SK-N-SH (cell line): ENCODE results near the gene MAPK12. TPM values are rescaled to one million over a fixed set of nuclear protein-coding genes. Genes with fewer than 3 reads are reported as not detected.
A peak's percentile ranks its signal among the peaks of the same experiment; 100 is the strongest.

ENCODE experiments used
- CTCF ChIA-PET: fragments of 300-600, 350-600 bp; formaldehyde crosslinking; extraction: SDS; loops from one replicate; lab custom pipeline; 2021; lab: Yijun Ruan, JAX
- POLR2A ChIA-PET: fragments of 350-600 bp; sonication (Branson Sonifier 250); formaldehyde crosslinking; extraction: SDS; loops from one replicate; lab custom pipeline; 2020; ENCODE audit warnings: antibody characterized with exemption, inconsistent platforms; lab: Yijun Ruan, JAX
- DNase-seq: peaks from one replicate; pipeline ENCODE4 v3.0.0; 2012
- H2AFZ ChIP-seq: fragments of 200-600 bp; sonication (generic); 2 replicates; pipeline ENCODE4 v1.8.1; 2016; ENCODE audit warnings: antibody characterized with exemption, mild to moderate bottlenecking, low read depth
- H3F3A ChIP-seq: fragments of 200-600 bp; sonication (generic); replicated peaks from 2 replicates; pipeline ENCODE3; 2016; ENCODE audit warnings: antibody characterized with exemption, mild to moderate bottlenecking; ENCODE audit not compliant: insufficient read depth
- H3K27ac ChIP-seq, 2 experiments: fragments of 200-500 bp in 1 of 2; fragments of 200-600 bp in 1 of 2; sonication (Bioruptor generic) in 1 of 2; sonication (generic), shearing (Covaris generic) in 1 of 2; 2 replicates each; pipeline versions ENCODE4 v1.5.1 to v1.6.1; 2014 to 2016; ENCODE audit warnings: low read depth in 2 of 2, inconsistent platforms in 1 of 2, low read length in 1 of 2, mild to moderate bottlenecking in 1 of 2, mixed read lengths in 1 of 2
- H3K27me3 ChIP-seq: fragments of 200-600 bp; sonication (generic), shearing (Covaris generic); 2 replicates; pipeline ENCODE4 v1.6.1; 2016; ENCODE audit warnings: mixed run types; ENCODE audit not compliant: insufficient read depth
- H3K36me3 ChIP-seq, 2 experiments: fragments of 200-500 bp in 1 of 2; fragments of 200-600 bp in 1 of 2; sonication (Bioruptor generic) in 1 of 2; sonication (generic) in 1 of 2; replicated peaks in 1 of 2; 2 replicates each; pipeline versions ENCODE3 to v1.5.1; 2014 to 2016; ENCODE audit warnings: low read length in 1 of 2, mild to moderate bottlenecking in 1 of 2; ENCODE audit not compliant: insufficient read depth in 2 of 2, control insufficient read depth in 1 of 2
- H3K4me1 ChIP-seq, 2 experiments: fragments of 200-500 bp in 1 of 2; fragments of 200-600 bp in 1 of 2; sonication (Bioruptor generic) in 1 of 2; sonication (generic), shearing (Covaris generic) in 1 of 2; 2 replicates each; pipeline versions ENCODE4 v1.5.1 to v1.6.1; 2014 to 2016; ENCODE audit warnings: low read depth in 1 of 2, low read length in 1 of 2, mixed run types in 1 of 2; ENCODE audit not compliant: insufficient read depth in 2 of 2, control insufficient read depth in 1 of 2
- H3K4me2 ChIP-seq: fragments of 200-600 bp; sonication (generic), shearing (Covaris generic); 2 replicates; pipeline ENCODE4 v1.6.1; 2017; ENCODE audit warnings: mixed run types
- H3K4me3 ChIP-seq, 2 experiments: fragments of 200-500 bp in 1 of 2; fragments of 200-600 bp in 1 of 2; sonication (Bioruptor generic) in 1 of 2; sonication (generic), shearing (Covaris generic) in 1 of 2; 2 replicates each; pipeline versions ENCODE4 v1.5.1 to v1.8.1; 2014 to 2016; ENCODE audit warnings: low read depth in 2 of 2, inconsistent platforms in 1 of 2, low read length in 1 of 2, mild to moderate bottlenecking in 1 of 2, mixed read lengths in 1 of 2, moderate library complexity in 1 of 2
- H3K79me2 ChIP-seq: fragments of 200-600 bp; sonication (generic); 2 replicates; pipeline ENCODE4 v1.8.1; 2017; ENCODE audit warnings: mild to moderate bottlenecking; ENCODE audit not compliant: insufficient read depth
- H3K9ac ChIP-seq: fragments of 200-600 bp; sonication (generic); 2 replicates; pipeline ENCODE4 v1.6.1; 2017; ENCODE audit warnings: mixed run types
- H3K9me2 ChIP-seq: fragments of 200-600 bp; sonication (generic); 2 replicates; pipeline ENCODE4 v1.6.1; 2017; ENCODE audit warnings: mixed run types
- H3K9me3 ChIP-seq: fragments of 200-600 bp; sonication (generic); 2 replicates; pipeline ENCODE4 v1.6.1; 2017; ENCODE audit warnings: mixed run types, mild to moderate bottlenecking, moderate library complexity
- H4K20me1 ChIP-seq: fragments of 200-600 bp; sonication (generic); 2 replicates; pipeline ENCODE4 v1.6.1; 2017; ENCODE audit warnings: mild to moderate bottlenecking, mixed run types; ENCODE audit not compliant: insufficient read depth
- CHD2 ChIP-seq: fragments of 150-350 bp; IDR thresholded peaks from 2 replicates; pipeline ENCODE4 v1.6.1; 2018; ENCODE audit warnings: low read length; ENCODE audit not compliant: partially characterized antibody
- ELF1 ChIP-seq: IDR thresholded peaks from 2 replicates; pipeline ENCODE4 v1.4.0; 2012
- IRF3 ChIP-seq: fragments of 150-350 bp; IDR thresholded peaks from 2 replicates; pipeline ENCODE4 v1.6.1; 2016; ENCODE audit warnings: mild to moderate bottlenecking, low read depth, low read length
- MXI1 ChIP-seq: IDR thresholded peaks from 2 replicates; pipeline ENCODE4 v1.6.1; 2012; ENCODE audit warnings: mild to moderate bottlenecking, low read depth, low read length, improper control_type of control experiment
- NFIC ChIP-seq: IDR thresholded peaks from 2 replicates; pipeline ENCODE4 v1.4.0; 2012; ENCODE audit warnings: borderline replicate concordance
- NRF1 ChIP-seq: IDR thresholded peaks from 2 replicates; pipeline ENCODE4 v1.6.1; 2012; ENCODE audit warnings: low read depth, mild to moderate bottlenecking, low read length
- PBX3 ChIP-seq: IDR thresholded peaks from 2 replicates; pipeline ENCODE4; 2012
- POLR2AphosphoS5 ChIP-seq: IDR thresholded peaks from 2 replicates; pipeline ENCODE4 v1.6.1; 2012; ENCODE audit warnings: low read depth, low read length
- REST ChIP-seq: IDR thresholded peaks from 2 replicates; pipeline ENCODE4 v1.6.1; 2012; ENCODE audit warnings: mild to moderate bottlenecking, low read depth, low read length, moderate library complexity
- RFX5 ChIP-seq: IDR thresholded peaks from 2 replicates; pipeline ENCODE4 v1.6.1; 2012; ENCODE audit warnings: mild to moderate bottlenecking, improper control_type of control experiment, low read length
- RXRA ChIP-seq: IDR thresholded peaks from 2 replicates; pipeline ENCODE4 v1.4.0; 2012; ENCODE audit warnings: low read depth, mild to moderate bottlenecking, borderline replicate concordance
- SIN3A ChIP-seq: IDR thresholded peaks from 2 replicates; pipeline ENCODE4 v1.6.1; 2012; ENCODE audit warnings: low read depth, mild to moderate bottlenecking, low read length, moderate library complexity, borderline replicate concordance
- TCF12 ChIP-seq: IDR thresholded peaks from 2 replicates; pipeline ENCODE4 v1.4.0; 2012
- TEAD4 ChIP-seq: IDR thresholded peaks from 2 replicates; pipeline ENCODE4 v1.4.0; 2012; ENCODE audit warnings: mild to moderate bottlenecking, borderline replicate concordance; ENCODE audit not compliant: insufficient read depth
- ZBTB33 ChIP-seq: IDR thresholded peaks from 2 replicates; pipeline ENCODE4 v1.4.0; 2012; ENCODE audit warnings: low read depth, borderline replicate concordance
- WGBS: methylation state at CpG from one replicate; pipeline ENCODE4 v1.1.6; 2017; ENCODE audit warnings: low lambda C conversion rate; 5-methylcytosine and 5-hydroxymethylcytosine counted together
- polyA plus RNA-seq, 3 experiments: library from polyadenylated mRNA; depleted of rRNA; stranded (reverse); fragments of >200 nt; gene quantifications; 2 replicates each; pipeline ENCODE4 v1.2.3, GENCODE V29; 2012

The MAPK12 gene
- polyA plus RNA-seq, 1 of the 3 experiments (the other 2 are of a cell fraction) = 118 TPM

GRCh38 chr22:50245214-50246072 is 16.0 kb downstream of the MAPK12 start:
- Histone ChIP-seq H3K4me1 (peaks cover 9 to 66% of the 10 kb centered on the region in 2 experiments; a peak in 2 of 4 replicates), H4K20me1 (peaks cover 27% of the 10 kb centered on the region), H3K79me2 (peaks cover 75% of the 10 kb centered on the region), H2AFZ (peak overlapping the region; percentile 65; the same call in 1 of the 2 replicates), H3F3A (peaks cover 19% of the 10 kb centered on the region), H3K27ac (peak overlapping the region; percentile 81 to 96), H3K36me3 (peaks cover 5 to 22% of the 10 kb centered on the region in 2 experiments), H3K27me3 (no peaks in the 10 kb centered on the region), H3K4me2 (peak overlapping the region; percentile 85), H3K9ac (peak overlapping the region; percentile 84), H3K9me2 (no peaks in the 10 kb centered on the region), H3K4me3 (peak overlapping the region; percentile 84 to 92), H3K9me3 (no peaks in the 10 kb centered on the region)
- peak; percentile 86 for DNase-seq
- ChIA-PET POLR2A (no interaction called here), CTCF (interaction anchor here (0.8 to 3.4 kb wide), 6 partner anchors 8 to 280 kb away, joined by 3 to 20 read pairs (median 4); partner anchors contain the start of genes DENND6B and SCO2)
- TF ChIP-seq NFIC = no peak
- TF ChIP-seq IRF3 = no peak
- no peak; the same call in 1 of the 2 replicates for TF ChIP-seq MXI1
- whole genome bisulfite sequencing = 4% methylated on average over 30 of the region's 53 CpGs

GRCh38 chr22:50244420-50245213 is 16.9 kb downstream of the MAPK12 start, which contains the start of gene TUBGCP6:
Gene TUBGCP6, minus strand, starts transcription at chr22:50245023. Its CDS starts 564 bp downstream, at chr22:50244459.
- Histone ChIP-seq H3K79me2 (peaks cover 77% of the 10 kb centered on the region), H3K36me3 (peaks cover 5 to 27% of the 10 kb centered on the region in 2 experiments), H3K27ac (peak within 1 kb of the TSS; percentile 81 to 96), H3K9ac (peak within 1 kb of the TSS; percentile 84), H4K20me1 (peaks cover 33% of the 10 kb centered on the region), H3K4me2 (peak within 1 kb of the TSS; percentile 85), H3K4me1 (peaks cover 5 to 58% of the 10 kb centered on the region in 2 experiments; a peak in 2 of 4 replicates), H2AFZ (peak within 1 kb of the TSS; percentile 65; the same call in 1 of the 2 replicates), H3K9me2 (no peaks in the 10 kb centered on the region), H3K9me3 (no peaks in the 10 kb centered on the region), H3K4me3 (peak within 1 kb of the TSS; percentile 84 to 92), H3F3A (peaks cover 19% of the 10 kb centered on the region), H3K27me3 (no peaks in the 10 kb centered on the region)
- peak; percentile 94 for DNase-seq
- WGBS = 0% methylated on average over 33 of the region's 76 CpGs
- POLR2A ChIA-PET = interaction anchor here (0.8 kb wide), 1 partner anchor 281 kb away, joined by 3 read pairs; the partner anchor contains the start of gene SCO2
- CTCF ChIA-PET = interaction anchor here (0.7 to 3.4 kb wide), 7 partner anchors 8 to 281 kb away, joined by 3 to 20 read pairs (median 4); partner anchors contain the start of genes DENND6B and SCO2
- 0 out of 2 replicates have a peak, but pooled peaks have one; percentile 24 for TF ChIP-seq REST
- TF ChIP-seq NFIC = no peak
- TF ChIP-seq NRF1 = no peak
- peak; percentile 94 for TF ChIP-seq PBX3
- peak; percentile 88 for TF ChIP-seq POLR2AphosphoS5
- no peak for TF ChIP-seq RFX5
- peak; percentile 74; the same call in 1 of the 2 replicates for TF ChIP-seq SIN3A
- TF ChIP-seq ZBTB33 = peak; percentile 95
- no peak for TF ChIP-seq TEAD4
- TF ChIP-seq TCF12 = no peak
- TF ChIP-seq RXRA = no peak
- TF ChIP-seq MXI1 = peak; percentile 93
- TF ChIP-seq CHD2 = peak; percentile 97
- peak; percentile 87 for TF ChIP-seq ELF1
